HL-60 (cell line): ENCODE measurements around the gene CAPG.
"Not testable (repeated sequence)": the region's sequence is repeated elsewhere in the genome, so short reads cannot be mapped to it uniquely, and the experiment has no call there.

Experiments used
- DNase-seq, 2 experiments: peaks; one replicate each; pipeline ENCODE4 v3.0.0-alpha.2; 2010 to 2020; ENCODE audit warnings: low read depth in 1 of 2, low spot score in 1 of 2
- H3K27ac ChIP-seq: fragments of 250-450 bp; sonication (Bioruptor Pico); replicated peaks from 2 replicates; pipeline ENCODE4 v1.5.1; 2020; ENCODE audit warnings: mild to moderate bottlenecking, moderate library complexity
- H3K27me3 ChIP-seq: fragments of 250-450 bp; sonication (Bioruptor Pico); 2 replicates; pipeline ENCODE4 v1.5.1; 2021; ENCODE audit warnings: mild to moderate bottlenecking, moderate library complexity; ENCODE audit not compliant: insufficient read depth, poor library complexity, severe bottlenecking
- H3K4me3 ChIP-seq: replicated peaks from 2 replicates; pipeline ENCODE4 v1.5.1; 2011; ENCODE audit warnings: mild to moderate bottlenecking, control low read depth, low read length; ENCODE audit not compliant: insufficient read depth
- CTCF ChIP-seq: IDR thresholded peaks from one replicate; pipeline ENCODE4 v1.5.1; 2011; ENCODE audit warnings: low read length, control low read depth, inconsistent platforms; ENCODE audit not compliant: insufficient read depth
- GABPA ChIP-seq: IDR thresholded peaks from 2 replicates; pipeline ENCODE4 v1.6.1; 2012; ENCODE audit warnings: low read depth
- POLR2AphosphoS5 ChIP-seq: IDR thresholded peaks from 2 replicates; pipeline ENCODE4 v1.6.1; 2012; ENCODE audit warnings: low read depth
- REST ChIP-seq: IDR thresholded peaks from 2 replicates; pipeline ENCODE4 v1.6.1; 2012; ENCODE audit warnings: low read depth; ENCODE audit not compliant: insufficient replicate concordance
- SPI1 ChIP-seq: IDR thresholded peaks from 2 replicates; pipeline ENCODE4 v1.6.1; 2012; ENCODE audit warnings: low read depth, mild to moderate bottlenecking, borderline replicate concordance

CAPG gene

GRCh38 chr2:85440729-85441128 lies 30.6 kb upstream of the CAPG start:
- no peak overlapping the region for H3K27ac ChIP-seq
- no peaks in the 10 kb centered on the region for H3K27me3 ChIP-seq
- no peak for TF ChIP-seq SPI1
- TF ChIP-seq CTCF: no peak
- TF ChIP-seq REST: no peak
- no peak for TF ChIP-seq GABPA
- no peak for TF ChIP-seq POLR2AphosphoS5
- H3K4me3 ChIP-seq: no peak overlapping the region
- no peak for DNase-seq

- TF ChIP-seq CTCF (no peak), REST (no peak), POLR2AphosphoS5 (no peak), GABPA (no peak), SPI1 (no peak)
- H3K27ac ChIP-seq: no peak overlapping the region
- no peaks in the 10 kb centered on the region for H3K27me3 ChIP-seq
Measured at GRCh38 chr2:85439986-85440385, 29.8 kb upstream of the CAPG start.

GRCh38 chr2:85439569-85439968 lies 29.4 kb upstream of the CAPG start:
- not testable (repeated sequence) for H3K27ac ChIP-seq, DNase-seq, H3K4me3 ChIP-seq, H3K27me3 ChIP-seq

More at GRCh38 chr2:85439986-85440385, 29.8 kb upstream of the CAPG start:
- DNase-seq: no peak
- H3K4me3 ChIP-seq: no peak overlapping the region

GRCh38 chr2:85439025-85439472 lies 28.9 kb upstream of the CAPG start:
- Histone ChIP-seq H3K4me3 (no peak overlapping the region), H3K27me3 (no peaks in the 10 kb centered on the region), H3K27ac (peak overlapping the region; percentile 82)
- no peak for TF ChIP-seq CTCF
- no peak for DNase-seq
